Stromal cell of bone marrow (primary cell): Measurements from ENCODE around the gene ZMAT3.

ENCODE experiments used
- DNase-seq: peaks from one replicate; pipeline ENCODE4 v3.0.0-alpha.2; 2012; ENCODE audit warnings: low read depth

Gene ZMAT3

GRCh38 chr3:179071323-179072099 lies at the start of gene ZMAT3:
ZMAT3 (minus strand) TSS chr3:179071809; CDS start chr3:179067752, 4,057 bp downstream.
- peak; percentile 77 for DNase-seq

GRCh38 chr3:179116816-179117215 lies 45.2 kb upstream of the ZMAT3 start:
- no peak for DNase-seq

- peak; percentile 6 for DNase-seq
Measured at GRCh38 chr3:179115444-179115843, 43.8 kb upstream of the ZMAT3 start.

- peak; percentile 17 for DNase-seq
Measured at GRCh38 chr3:179113903-179114302, 42.3 kb upstream of the ZMAT3 start.

- DNase-seq: peak; percentile 21
Measured at GRCh38 chr3:179108086-179108485, 36.5 kb upstream of the ZMAT3 start.

GRCh38 chr3:179107617-179108016 lies 36.0 kb upstream of the ZMAT3 start:
- no peak for DNase-seq

GRCh38 chr3:179105881-179106280 lies 34.3 kb upstream of the ZMAT3 start:
- DNase-seq: no peak

GRCh38 chr3:179100652-179101051 lies 29.0 kb upstream of the ZMAT3 start:
- no peak for DNase-seq

GRCh38 chr3:179098388-179099077 lies 26.9 kb upstream of the ZMAT3 start:
- peak; percentile 38 for DNase-seq

GRCh38 chr3:179093807-179094206 lies 22.2 kb upstream of the ZMAT3 start:
- DNase-seq: no peak

- no peak for DNase-seq
Measured at GRCh38 chr3:179091113-179091512, 19.5 kb upstream of the ZMAT3 start.

- DNase-seq: no peak
Measured at GRCh38 chr3:179088306-179088705, 16.7 kb upstream of the ZMAT3 start.

GRCh38 chr3:179083977-179084376 lies 12.4 kb upstream of the ZMAT3 start:
- no peak for DNase-seq

GRCh38 chr3:179082416-179082815 lies 10.8 kb upstream of the ZMAT3 start:
- no peak for DNase-seq

- DNase-seq: no peak
Measured at GRCh38 chr3:179081885-179082284, 10.3 kb upstream of the ZMAT3 start.

- DNase-seq: no peak
Measured at GRCh38 chr3:179079537-179079936, 7.9 kb upstream of the ZMAT3 start.

GRCh38 chr3:179076243-179077027 lies 4.8 kb upstream of the ZMAT3 start:
- no peak for DNase-seq

- no peak for DNase-seq
Measured at GRCh38 chr3:179074656-179075055, 3.0 kb upstream of the ZMAT3 start.

GRCh38 chr3:179073816-179074215 lies 2.2 kb upstream of the ZMAT3 start:
- no peak for DNase-seq

GRCh38 chr3:179072100-179072438 lies 460 bp upstream of the ZMAT3 start:
- DNase-seq: no peak

GRCh38 chr3:179071027-179071322 lies 634 bp downstream of the ZMAT3 start:
- no peak for DNase-seq

GRCh38 chr3:179069762-179070390 lies 1.7 kb downstream of the ZMAT3 start:
- peak; percentile 26 for DNase-seq
